Activated T-helper 1 cell treated with anti-CD3 and anti-CD28 coated beads, Interleukin-12 subunit alpha, Interleukin-12 subunit beta, Interleukin-2, Interleukin-4 antibody, amounts not matched to agents 30 ng/mL and 10 ng/mL and 1 ng/mL, durations not matched to agents 14 hours and 24 hours and 36 hours (primary cell): ENCODE results near the gene RBPMS2. TPM values are rescaled to one million over a fixed set of nuclear protein-coding genes. Genes with fewer than 3 reads are reported as not detected.

ENCODE experiments used
- DNase-seq: peaks from one replicate; pipeline ENCODE4 v3.0.0; 2021; ENCODE audit warnings: low spot score
- H3K27ac Mint-ChIP-seq: one replicate; pipeline ENCODE4 v1.8.0; 2021; ENCODE audit warnings: mild to moderate bottlenecking, mixed read lengths
- H3K27me3 Mint-ChIP-seq: one replicate; pipeline ENCODE4 v1.8.0; 2022; ENCODE audit warnings: mild to moderate bottlenecking, moderate library complexity, mixed read lengths; ENCODE audit not compliant: insufficient read depth
- H3K36me3 Mint-ChIP-seq: one replicate; pipeline ENCODE4 v1.8.0; 2021; ENCODE audit warnings: low read depth, mixed read lengths
- H3K4me1 Mint-ChIP-seq: one replicate; pipeline ENCODE4 v1.8.0; 2021; ENCODE audit warnings: low read depth, mixed read lengths
- H3K4me3 Mint-ChIP-seq: one replicate; pipeline ENCODE4 v1.8.0; 2021; ENCODE audit warnings: mild to moderate bottlenecking, moderate library complexity, mixed read lengths
- H3K9me3 Mint-ChIP-seq: one replicate; pipeline ENCODE4 v1.8.0; 2021; ENCODE audit warnings: mixed read lengths
- intact Hi-C: fragments of 100-400 bp; cut with micrococcal nuclease; formaldehyde crosslinking; loops from one replicate; pipeline ENCODE4 v1.15.1; 2024
- total RNA-seq: library from RNA; stranded (reverse); gene quantifications from 2 replicates; pipeline ENCODE4 v1.2.3, GENCODE V29; 2022

Gene RBPMS2
- total RNA-seq, 1 donor from 2014 or later, result 0.10 TPM

- DNase-seq, result no peak
- H3K4me3 Mint-ChIP-seq, result no peak overlapping the region
Observed at GRCh38 chr15:64762546-64762945, 12.8 kb downstream of the RBPMS2 start.

DNA sequence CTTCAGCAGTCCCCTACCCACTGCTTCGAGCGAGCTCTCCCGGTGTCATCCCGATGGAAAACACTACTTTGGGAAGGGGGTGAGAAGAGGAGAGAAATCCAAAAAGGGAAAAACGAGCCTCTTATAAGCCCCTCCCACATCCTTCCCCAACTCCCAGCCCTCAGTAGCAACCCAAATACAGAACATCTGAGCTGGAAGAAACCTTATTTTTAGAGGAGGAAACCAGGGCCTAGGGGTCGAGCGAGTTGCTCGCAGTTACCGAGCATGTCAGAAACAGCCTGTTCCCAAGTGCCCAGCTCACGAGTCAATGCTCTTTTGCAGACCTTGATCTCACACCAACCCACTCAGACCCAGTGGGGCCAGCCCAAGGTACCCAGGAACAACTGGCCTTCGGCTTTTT is 14.2 kb downstream of the RBPMS2 start:
- H3K4me1 Mint-ChIP-seq, result no peaks in the 10 kb centered on the region
- no peaks in the 10 kb centered on the region for H3K9me3 Mint-ChIP-seq
- H3K27ac Mint-ChIP-seq, result no peak overlapping the region
- H3K27me3 Mint-ChIP-seq, result peaks cover 1% of the 10 kb centered on the region
- H3K36me3 Mint-ChIP-seq, result no peaks in the 10 kb centered on the region
- no peak for DNase-seq
- no peak overlapping the region for H3K4me3 Mint-ChIP-seq
- intact Hi-C loops, result no loop called here

More at GRCh38 chr15:64762546-64762945, 12.8 kb downstream of the RBPMS2 start:
- no peaks in the 10 kb centered on the region for H3K4me1 Mint-ChIP-seq
- intact Hi-C loops, result no loop called here
- H3K36me3 Mint-ChIP-seq, result no peaks in the 10 kb centered on the region
- peaks cover 1% of the 10 kb centered on the region for H3K27me3 Mint-ChIP-seq
- H3K9me3 Mint-ChIP-seq, result no peaks in the 10 kb centered on the region
- no peak overlapping the region for H3K27ac Mint-ChIP-seq

DNA sequence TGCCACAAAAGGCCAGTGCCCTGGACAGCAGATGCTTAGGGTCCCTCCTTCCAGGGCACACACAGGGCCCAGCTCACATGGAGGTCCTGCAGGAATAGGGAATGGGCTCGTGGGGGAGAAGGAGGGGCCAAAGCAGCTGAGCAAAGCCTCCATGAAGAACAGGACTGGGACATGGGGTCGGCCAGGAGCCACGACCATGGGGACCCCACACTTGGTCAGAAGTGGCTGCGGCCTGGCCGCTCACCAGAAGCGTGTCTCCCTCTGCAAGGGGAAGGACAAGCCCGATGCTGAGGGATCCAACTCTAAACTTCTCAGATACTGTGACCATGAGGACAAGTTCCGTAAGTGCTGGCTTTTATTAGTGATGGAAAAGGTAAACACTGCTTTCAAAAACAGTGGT is 15.3 kb downstream of the RBPMS2 start:
- no peaks in the 10 kb centered on the region for H3K36me3 Mint-ChIP-seq
- intact Hi-C loops, result no loop called here
- H3K4me3 Mint-ChIP-seq, result no peak overlapping the region
- H3K27ac Mint-ChIP-seq, result no peak overlapping the region
- peaks cover 1% of the 10 kb centered on the region for H3K27me3 Mint-ChIP-seq
- H3K4me1 Mint-ChIP-seq, result no peaks in the 10 kb centered on the region
- no peak for DNase-seq
- H3K9me3 Mint-ChIP-seq, result no peaks in the 10 kb centered on the region

GRCh38 chr15:64755427-64755940 is 19.9 kb downstream of the RBPMS2 start:
- DNase-seq, result no peak
- no peaks in the 10 kb centered on the region for H3K9me3 Mint-ChIP-seq
- peaks cover 1% of the 10 kb centered on the region for H3K27me3 Mint-ChIP-seq
- no peaks in the 10 kb centered on the region for H3K36me3 Mint-ChIP-seq
- intact Hi-C loops, result no loop called here
- peaks cover 4% of the 10 kb centered on the region for H3K4me1 Mint-ChIP-seq
- H3K4me3 Mint-ChIP-seq, result no peak overlapping the region
- H3K27ac Mint-ChIP-seq, result no peak overlapping the region

DNA sequence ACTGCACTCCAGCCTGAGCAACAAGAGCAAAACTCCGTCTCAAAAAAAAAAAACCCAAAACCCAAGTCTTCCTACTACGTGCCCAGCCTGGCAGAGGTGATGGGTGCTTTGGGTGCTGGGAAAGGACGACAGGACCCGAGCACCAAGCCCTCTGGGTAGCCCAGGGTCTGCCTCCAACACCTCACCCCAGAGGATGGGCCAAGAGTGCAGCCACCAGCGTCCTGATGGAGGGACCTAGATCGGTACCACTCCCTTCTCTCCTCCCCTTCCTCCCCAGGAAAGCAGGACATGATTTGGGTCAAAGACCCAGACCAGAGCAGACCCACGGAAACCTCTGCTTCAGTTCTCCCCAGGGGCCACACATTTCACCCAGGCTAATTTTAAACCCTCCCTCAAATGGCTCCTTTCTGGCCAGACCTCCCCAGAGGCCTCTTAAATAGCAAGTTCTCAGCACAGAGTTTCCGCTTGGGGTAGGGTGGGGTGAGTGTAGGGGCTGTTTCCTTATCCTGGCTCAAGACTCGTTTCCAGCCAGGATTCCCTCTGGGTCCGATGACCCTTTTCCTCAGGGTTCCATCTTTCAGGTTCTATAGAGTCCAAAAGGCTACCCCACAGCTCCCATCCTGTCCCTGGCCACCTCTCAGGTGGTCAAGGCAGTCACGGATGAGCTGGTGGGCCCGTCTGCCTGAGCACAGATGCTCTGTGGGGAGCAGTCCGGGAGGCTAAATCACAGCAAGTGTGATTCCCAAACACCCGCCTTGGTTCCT is 20.5 kb downstream of the RBPMS2 start:
- DNase-seq, result no peak
- H3K27ac Mint-ChIP-seq, result no peak overlapping the region
- no peak overlapping the region for H3K4me3 Mint-ChIP-seq
- H3K4me1 Mint-ChIP-seq, result peaks cover 4% of the 10 kb centered on the region
- peaks cover 1% of the 10 kb centered on the region for H3K27me3 Mint-ChIP-seq
- no peaks in the 10 kb centered on the region for H3K36me3 Mint-ChIP-seq
- intact Hi-C loops, result no loop called here
- no peaks in the 10 kb centered on the region for H3K9me3 Mint-ChIP-seq

- peaks cover 4% of the 10 kb centered on the region for H3K4me1 Mint-ChIP-seq
- no peaks in the 10 kb centered on the region for H3K9me3 Mint-ChIP-seq
- H3K27me3 Mint-ChIP-seq, result peaks cover under 1% of the 10 kb centered on the region
- DNase-seq, result no peak
- H3K27ac Mint-ChIP-seq, result no peak overlapping the region
- no peaks in the 10 kb centered on the region for H3K36me3 Mint-ChIP-seq
- intact Hi-C loops, result no loop called here
- no peak overlapping the region for H3K4me3 Mint-ChIP-seq
Observed at GRCh38 chr15:64753480-64754185, 21.8 kb downstream of the RBPMS2 start.

- intact Hi-C loops, result no loop called here
- no peak overlapping the region for H3K4me3 Mint-ChIP-seq
- H3K36me3 Mint-ChIP-seq, result no peaks in the 10 kb centered on the region
- no peak for DNase-seq
- H3K9me3 Mint-ChIP-seq, result no peaks in the 10 kb centered on the region
- H3K27ac Mint-ChIP-seq, result no peak overlapping the region
- peaks cover 2% of the 10 kb centered on the region for H3K27me3 Mint-ChIP-seq
- peaks cover 4% of the 10 kb centered on the region for H3K4me1 Mint-ChIP-seq
Observed at GRCh38 chr15:64751464-64751863, 23.9 kb downstream of the RBPMS2 start.

DNA sequence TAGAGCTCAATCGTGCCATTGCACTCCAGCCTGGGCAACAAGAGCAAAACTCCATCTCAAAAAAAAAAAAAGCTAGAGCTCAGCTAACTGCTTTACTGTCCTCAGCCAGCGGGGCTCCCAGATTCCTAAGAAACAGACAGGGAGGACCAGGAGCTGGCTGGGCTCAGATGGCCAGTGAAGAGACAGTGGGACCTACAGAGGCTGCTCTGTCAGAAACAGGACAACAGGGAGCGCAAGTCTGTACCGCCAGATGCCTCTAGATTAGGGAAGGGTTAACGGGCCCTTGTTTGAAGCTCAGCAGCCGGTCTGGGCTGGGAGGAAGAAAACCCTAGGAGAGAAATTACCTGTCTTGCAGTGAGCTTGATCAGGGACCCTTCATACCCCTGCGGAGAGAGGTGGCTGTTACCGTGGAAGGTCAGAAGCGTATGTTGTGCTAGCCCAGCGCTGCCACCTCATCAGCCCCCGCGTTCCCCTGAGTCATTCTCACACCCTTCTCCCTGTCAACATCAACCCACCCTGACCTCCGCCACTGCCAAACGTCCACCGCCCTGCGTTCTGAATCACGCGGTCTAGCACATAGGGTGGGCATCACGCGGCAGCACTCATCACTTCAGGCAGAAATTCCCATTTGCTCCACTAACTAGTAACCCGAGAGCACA is 25.3 kb downstream of the RBPMS2 start:
- H3K4me3 Mint-ChIP-seq, result no peak overlapping the region
- no peak overlapping the region for H3K27ac Mint-ChIP-seq
- no peak for DNase-seq
- H3K27me3 Mint-ChIP-seq, result peaks cover 2% of the 10 kb centered on the region
- intact Hi-C loops, result no loop called here
- no peaks in the 10 kb centered on the region for H3K36me3 Mint-ChIP-seq
- no peaks in the 10 kb centered on the region for H3K9me3 Mint-ChIP-seq
- H3K4me1 Mint-ChIP-seq, result peaks cover 4% of the 10 kb centered on the region

DNA sequence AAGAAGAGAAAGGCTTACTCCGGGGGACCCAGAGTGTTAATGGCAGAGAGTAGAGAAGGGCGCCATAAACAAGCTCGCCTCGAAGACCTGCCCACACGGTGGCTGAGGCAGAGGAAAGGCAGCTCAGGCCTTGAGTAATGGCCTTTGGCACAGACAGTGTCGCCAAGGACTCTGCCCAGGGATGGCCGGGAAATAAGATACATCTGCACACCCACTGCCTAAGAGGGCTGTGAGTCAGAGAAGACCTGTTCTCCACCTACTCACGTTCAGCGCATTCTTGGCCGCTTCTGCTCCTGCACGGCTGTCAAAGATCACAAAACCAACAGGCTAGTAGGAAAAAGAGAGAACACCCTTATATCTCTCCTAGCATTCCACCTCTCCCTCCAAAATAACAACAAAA is 26.2 kb downstream of the RBPMS2 start:
- intact Hi-C loops, result no loop called here
- Mint-ChIP-seq H3K4me1 (peaks cover 4% of the 10 kb centered on the region), H3K9me3 (no peaks in the 10 kb centered on the region)

DNA sequence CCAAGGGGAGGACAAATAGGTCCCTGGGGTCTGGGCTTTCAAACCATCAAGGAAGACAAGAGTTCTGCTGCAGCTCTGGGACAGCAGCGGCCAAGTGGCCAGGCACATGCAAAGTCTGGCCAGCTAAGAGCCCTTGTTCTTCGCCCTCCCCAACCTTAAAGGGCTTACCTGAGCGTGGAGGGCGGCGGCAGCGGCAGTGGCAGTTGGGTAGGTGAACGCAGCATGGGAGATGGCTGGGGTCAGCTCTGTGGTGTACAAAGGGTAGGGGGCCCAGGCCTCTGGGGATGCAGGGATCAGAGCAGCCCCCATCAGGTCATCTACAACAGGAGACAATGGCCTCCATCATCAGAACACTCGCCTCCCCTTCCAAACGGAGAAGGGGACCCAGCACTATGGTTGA is 27.1 kb downstream of the RBPMS2 start:
- no peaks in the 10 kb centered on the region for H3K36me3 Mint-ChIP-seq
- H3K4me3 Mint-ChIP-seq, result no peak overlapping the region
- intact Hi-C loops, result no loop called here

More for the DNA sequence above, 26.2 kb downstream of the RBPMS2 start:
- peaks cover 2% of the 10 kb centered on the region for H3K27me3 Mint-ChIP-seq
- no peak for DNase-seq
- no peaks in the 10 kb centered on the region for H3K36me3 Mint-ChIP-seq
- H3K4me3 Mint-ChIP-seq, result no peak overlapping the region
- H3K27ac Mint-ChIP-seq, result no peak overlapping the region

DNA sequence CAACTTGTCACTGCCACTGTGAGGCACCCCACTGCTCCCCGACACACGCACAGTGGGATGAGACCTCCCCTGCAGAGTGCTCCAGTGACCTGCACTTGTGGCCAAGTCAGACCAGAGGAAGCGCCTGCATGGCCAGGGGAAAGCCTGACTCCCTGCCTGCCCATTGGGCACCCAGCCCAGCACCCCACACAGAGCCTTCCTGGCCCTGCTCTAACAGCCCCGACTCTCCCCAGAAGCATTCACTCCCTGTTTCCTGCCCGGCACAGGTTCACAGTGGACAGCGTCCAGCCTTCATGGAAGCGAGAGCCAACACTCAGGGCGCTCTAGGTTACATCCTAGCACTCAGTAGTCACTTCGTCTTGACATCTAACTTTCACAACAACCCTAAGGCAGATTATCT is 27.8 kb downstream of the RBPMS2 start:
- no peaks in the 10 kb centered on the region for H3K36me3 Mint-ChIP-seq
- intact Hi-C loops, result no loop called here
- no peak overlapping the region for H3K4me3 Mint-ChIP-seq
- no peaks in the 10 kb centered on the region for H3K9me3 Mint-ChIP-seq
- no peak overlapping the region for H3K27ac Mint-ChIP-seq
- no peak for DNase-seq
- peaks cover 4% of the 10 kb centered on the region for H3K27me3 Mint-ChIP-seq
- H3K4me1 Mint-ChIP-seq, result no peaks in the 10 kb centered on the region

More for the DNA sequence above, 27.1 kb downstream of the RBPMS2 start:
- Mint-ChIP-seq H3K9me3 (no peaks in the 10 kb centered on the region), H3K4me1 (peaks cover 3% of the 10 kb centered on the region), H3K27me3 (peaks cover 4% of the 10 kb centered on the region), H3K27ac (no peak overlapping the region)
- DNase-seq, result no peak

DNA sequence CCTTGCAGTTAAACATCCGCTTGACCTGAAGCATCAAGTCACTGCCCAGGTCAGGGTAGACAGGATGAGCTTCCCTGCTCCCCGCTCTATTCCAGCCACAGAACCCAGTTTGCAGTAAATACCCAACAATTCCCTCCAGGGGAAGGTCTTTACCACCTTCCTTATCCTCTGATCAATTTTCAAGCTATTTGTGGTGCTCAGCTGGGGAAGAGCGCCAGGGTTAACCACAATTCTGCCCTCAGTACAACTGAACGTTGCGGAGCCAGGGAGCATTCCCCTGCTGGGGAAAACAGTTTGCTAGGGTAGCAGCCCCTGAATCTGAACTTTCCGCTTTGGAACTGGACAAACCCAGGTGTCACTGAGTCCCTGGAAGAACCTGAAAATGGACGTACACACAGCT is 28.5 kb downstream of the RBPMS2 start:
- Mint-ChIP-seq H3K27ac (no peak overlapping the region), H3K4me1 (no peaks in the 10 kb centered on the region), H3K27me3 (peaks cover 4% of the 10 kb centered on the region), H3K36me3 (no peaks in the 10 kb centered on the region), H3K4me3 (no peak overlapping the region), H3K9me3 (no peaks in the 10 kb centered on the region)
- DNase-seq, result no peak
- intact Hi-C loops, result no loop called here

- Mint-ChIP-seq H3K27ac (no peak overlapping the region), H3K36me3 (no peaks in the 10 kb centered on the region), H3K9me3 (no peaks in the 10 kb centered on the region), H3K4me3 (no peak overlapping the region), H3K4me1 (no peaks in the 10 kb centered on the region), H3K27me3 (peaks cover 4% of the 10 kb centered on the region)
- DNase-seq, result no peak
- intact Hi-C loops, result no loop called here
Observed at GRCh38 chr15:64746356-64746755, 29.0 kb downstream of the RBPMS2 start.
